Inflammatory macrophage treated with lipopolysaccharide for 1 hour (primary cell): ENCODE measurements around the gene RPRML.

ENCODE experiments used
- DNase-seq, 2 donors: peaks; one replicate each; pipeline ENCODE4 v3.0.0-alpha.2; 2020 to 2022

RPRML gene

GRCh38 chr17:46943501-46944393, 35.3 kb downstream of the RPRML start:
- no peak for DNase-seq

GRCh38 chr17:46943218-46943500, 35.9 kb downstream of the RPRML start:
- DNase-seq: no peak

GRCh38 chr17:46942441-46943217, 36.4 kb downstream of the RPRML start:
- peak; percentile 31 to 71 for DNase-seq

GRCh38 chr17:46940692-46941404, 38.2 kb downstream of the RPRML start:
- DNase-seq: peak; percentile 42 to 77

- no peak for DNase-seq
These were observed 43.3 kb downstream of the RPRML start for GRCh38 chr17:46935658-46936266.

GRCh38 chr17:46931596-46931995, 47.5 kb downstream of the RPRML start:
- DNase-seq: no peak

GRCh38 chr17:46930051-46930450, 49.0 kb downstream of the RPRML start:
- no peak for DNase-seq

GRCh38 chr17:46929413-46929812, 49.6 kb downstream of the RPRML start:
- no peak for DNase-seq

GRCh38 chr17:46928467-46929261, 50.4 kb downstream of the RPRML start:
- no peak for DNase-seq
